ENCODE data around the gene AIFM3.
"Not testable (repeated sequence)": the region's sequence is repeated elsewhere in the genome, so short reads cannot be mapped to it uniquely, and the experiment has no call there.

The AIFM3 gene

DNA sequence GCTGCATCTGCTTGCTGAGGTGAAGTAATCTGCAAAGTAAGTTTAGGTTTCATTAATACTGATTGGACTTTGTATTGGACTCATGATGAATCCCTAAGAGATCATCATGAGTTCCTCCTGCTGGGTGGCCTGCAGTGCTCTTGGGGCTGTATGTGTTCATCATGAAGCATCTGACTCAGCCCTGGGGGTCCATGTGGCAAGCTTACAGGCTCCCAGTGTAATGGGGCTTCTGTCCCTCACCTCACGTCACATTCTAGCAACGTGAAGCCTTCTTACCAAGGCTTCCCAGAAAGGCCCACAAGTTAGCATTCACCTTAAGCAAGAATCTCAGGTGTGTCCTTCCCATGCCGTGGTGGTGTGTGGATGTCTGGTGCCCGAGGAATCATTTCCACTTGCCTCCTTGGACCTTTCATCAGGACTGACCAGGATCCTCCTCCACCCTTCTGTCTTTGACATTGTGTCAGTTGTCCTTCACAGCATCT lies 26.1 kb upstream of the AIFM3 start:
- no peak for DNase-seq (ENCODE audit: low read depth)

DNA sequence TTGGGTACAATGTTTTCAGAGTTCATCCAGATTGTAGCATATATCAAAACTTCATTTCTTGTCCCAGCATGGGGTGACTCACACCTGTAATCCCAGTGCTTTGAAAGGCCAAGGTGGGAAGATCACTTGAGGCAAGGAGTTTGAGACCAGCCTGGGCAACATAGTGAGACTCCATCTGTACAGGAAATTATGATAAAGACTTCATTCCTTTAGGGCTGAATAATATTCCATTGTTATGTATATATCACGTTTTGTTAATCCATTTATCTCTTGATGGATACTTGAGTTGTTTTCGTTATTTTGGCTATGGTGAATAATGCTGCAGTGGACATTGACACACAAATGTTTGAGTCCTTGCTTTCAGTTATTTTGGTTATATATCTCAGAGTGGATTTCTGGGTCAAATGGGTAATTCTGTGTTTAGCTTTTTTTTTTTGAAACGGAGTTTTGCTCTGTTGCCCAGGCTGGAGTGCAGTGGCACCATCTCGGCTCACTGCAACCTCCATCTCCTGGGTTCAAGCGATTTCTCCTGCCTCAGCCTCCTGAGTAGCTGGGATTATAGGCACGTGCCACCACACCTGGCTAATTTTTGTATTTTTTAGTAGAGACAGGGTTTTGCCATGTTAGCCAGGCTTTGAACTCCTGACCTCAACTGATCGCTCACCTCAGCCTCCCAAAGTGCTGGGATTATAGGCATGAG lies 24.7 kb upstream of the AIFM3 start:
- not testable (repeated sequence) for DNase-seq (ENCODE audit: low read depth)

DNA sequence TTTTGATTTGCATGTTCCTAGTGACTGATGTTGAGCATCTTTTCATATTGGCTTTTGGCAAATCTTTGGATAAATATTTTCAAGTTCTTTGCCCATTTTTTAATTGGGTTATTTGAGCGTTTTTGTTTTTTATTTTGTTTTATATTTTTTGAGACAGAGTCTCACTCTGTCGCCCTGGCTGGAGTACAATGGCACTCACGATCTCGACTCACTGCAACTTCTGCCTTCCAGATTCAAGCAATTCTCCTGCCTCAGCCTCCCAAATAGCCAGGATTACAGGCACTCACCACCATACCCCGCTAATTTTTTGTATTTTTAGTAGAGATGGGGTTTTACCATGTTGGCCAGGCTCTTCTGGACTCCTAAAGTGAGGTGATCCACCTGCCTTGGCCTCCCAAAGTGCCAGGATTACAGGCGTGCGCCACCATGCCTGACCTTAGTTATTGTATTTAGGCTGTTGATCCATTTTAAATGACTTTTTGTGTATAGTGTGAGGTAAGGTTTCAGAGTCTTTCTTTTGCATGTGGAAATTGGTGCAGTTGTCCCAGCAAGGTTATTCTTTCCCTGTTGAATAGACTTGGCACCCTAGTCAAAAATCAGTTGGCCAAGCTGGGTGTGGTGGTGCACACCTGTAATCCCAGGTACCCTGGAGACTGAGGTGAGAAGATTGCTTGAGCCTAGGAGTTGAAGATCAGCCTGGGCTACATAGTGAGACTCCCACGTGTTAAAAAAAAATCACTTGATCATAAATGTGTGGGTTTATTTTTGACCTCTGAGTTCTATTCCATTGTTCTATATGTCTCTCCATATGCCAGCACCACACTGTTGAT lies 23.7 kb upstream of the AIFM3 start:
- no peak for DNase-seq (ENCODE audit: low read depth)

GRCh38 chr22:20944042-20944441 lies 23.0 kb upstream of the AIFM3 start:
- DNase-seq (ENCODE audit: low read depth): no peak

- DNase-seq (ENCODE audit: low read depth): no peak
Measured at GRCh38 chr22:20945578-20945934, 21.5 kb upstream of the AIFM3 start.

GRCh38 chr22:20946080-20946986 lies 20.7 kb upstream of the AIFM3 start:
- DNase-seq (ENCODE audit: low read depth): no peak

DNA sequence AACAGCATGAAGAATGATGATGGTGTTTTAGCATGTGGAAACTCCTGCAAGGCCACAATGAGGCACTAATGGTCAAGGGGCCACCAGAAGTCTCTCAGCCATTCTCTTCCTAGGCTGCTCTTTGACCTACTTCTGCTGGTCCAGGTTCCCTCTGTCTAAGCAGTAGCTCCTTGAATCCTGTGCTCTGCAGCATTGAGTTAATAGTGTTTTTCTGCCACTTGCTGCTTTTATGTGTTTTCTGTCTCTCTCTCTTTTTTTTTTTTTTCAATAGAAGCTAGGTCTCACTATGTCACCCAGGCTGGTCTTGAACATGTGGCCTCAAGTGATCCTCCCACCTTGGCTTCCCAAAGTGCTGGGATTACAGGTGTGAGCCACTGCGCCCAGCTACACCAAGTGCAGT lies 20.1 kb upstream of the AIFM3 start:
- DNase-seq (ENCODE audit: low read depth): no peak

GRCh38 chr22:20948450-20948849 lies 18.6 kb upstream of the AIFM3 start:
- no peak for DNase-seq (ENCODE audit: low read depth)

GRCh38 chr22:20948989-20949388 lies 18.1 kb upstream of the AIFM3 start:
- no peak for DNase-seq (ENCODE audit: low read depth)

DNA sequence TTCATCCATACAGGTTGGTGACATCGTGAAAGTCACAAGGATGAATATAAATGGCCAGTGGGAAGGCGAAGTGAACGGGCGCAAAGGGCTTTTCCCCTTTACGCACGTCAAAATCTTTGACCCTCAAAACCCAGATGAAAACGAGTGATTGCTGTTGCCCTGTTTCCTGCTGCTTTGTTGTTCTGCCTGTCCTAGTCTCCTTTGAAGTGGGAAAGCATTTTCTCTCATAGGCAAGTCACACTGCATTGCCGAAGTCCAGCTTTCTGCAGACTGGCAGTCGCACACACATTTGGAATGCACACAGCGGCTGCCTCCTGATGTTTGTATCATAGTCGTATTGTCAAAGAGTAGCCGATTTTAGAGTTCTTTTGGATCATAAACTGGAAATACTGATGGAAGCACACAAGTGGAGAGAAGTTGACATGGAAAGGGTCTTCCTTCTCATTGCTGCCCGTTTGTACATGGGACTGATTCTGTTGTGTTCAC lies 17.3 kb upstream of the AIFM3 start:
- DNase-seq (ENCODE audit: low read depth): no peak

DNA sequence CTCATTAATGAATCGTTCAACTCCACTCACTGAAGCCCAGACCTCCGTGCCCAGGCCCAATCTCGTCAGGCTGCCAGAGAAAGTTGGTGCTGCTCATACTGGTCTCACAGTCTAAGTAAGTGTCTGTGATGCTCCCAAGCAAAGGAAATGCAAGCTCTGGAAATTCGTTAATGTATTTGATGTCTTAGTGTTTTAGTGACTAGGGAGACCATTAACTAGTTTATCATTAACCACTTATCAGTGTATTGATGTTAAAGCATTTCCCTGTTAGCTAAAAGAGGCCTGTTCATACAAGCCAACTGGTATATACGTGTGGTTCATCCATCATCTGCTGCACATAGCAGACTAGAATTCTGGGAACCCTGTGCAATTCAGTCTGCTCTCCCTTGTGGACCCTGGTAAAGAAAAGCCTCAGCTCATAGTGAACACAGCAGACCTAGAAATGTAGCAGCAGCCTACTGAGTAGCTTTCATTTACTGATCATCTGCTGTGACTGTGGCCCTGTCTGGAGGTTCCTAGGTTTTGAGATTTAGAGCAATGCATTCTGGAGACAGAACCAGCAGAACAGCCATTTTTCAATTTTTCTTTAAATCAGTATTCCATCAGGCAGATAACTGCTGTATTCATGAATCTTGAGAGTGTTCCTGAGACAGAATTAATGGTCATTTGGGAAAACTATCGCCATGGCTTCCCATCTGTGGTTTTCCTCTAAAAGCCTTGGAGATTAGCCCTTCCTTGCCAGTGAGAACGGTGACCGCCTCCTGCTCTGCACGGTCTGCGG lies 15.7 kb upstream of the AIFM3 start:
- no peak for DNase-seq (ENCODE audit: low read depth)

DNA sequence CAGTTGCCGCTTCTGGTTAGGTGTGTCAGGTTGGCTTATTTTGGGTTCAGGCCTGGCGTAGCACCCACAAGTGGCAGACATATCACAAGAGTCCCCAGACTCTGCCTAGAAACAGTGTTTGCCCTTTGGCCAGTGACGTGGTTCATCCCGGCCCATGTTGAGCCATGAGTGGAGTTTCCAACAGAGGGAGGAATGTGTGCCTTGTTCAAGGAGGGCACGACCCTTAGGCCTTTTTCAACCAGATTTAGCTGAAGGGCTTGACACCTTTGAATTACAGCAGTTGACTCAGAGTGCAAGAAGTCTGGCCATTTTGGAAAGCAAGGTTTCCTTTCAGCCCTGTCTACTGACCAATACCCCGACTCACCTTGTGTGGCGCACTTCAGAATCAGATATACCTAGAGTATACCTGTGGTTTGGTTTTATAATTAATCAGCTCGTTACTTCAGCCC lies 15.1 kb upstream of the AIFM3 start:
- no peak for DNase-seq (ENCODE audit: low read depth)

DNA sequence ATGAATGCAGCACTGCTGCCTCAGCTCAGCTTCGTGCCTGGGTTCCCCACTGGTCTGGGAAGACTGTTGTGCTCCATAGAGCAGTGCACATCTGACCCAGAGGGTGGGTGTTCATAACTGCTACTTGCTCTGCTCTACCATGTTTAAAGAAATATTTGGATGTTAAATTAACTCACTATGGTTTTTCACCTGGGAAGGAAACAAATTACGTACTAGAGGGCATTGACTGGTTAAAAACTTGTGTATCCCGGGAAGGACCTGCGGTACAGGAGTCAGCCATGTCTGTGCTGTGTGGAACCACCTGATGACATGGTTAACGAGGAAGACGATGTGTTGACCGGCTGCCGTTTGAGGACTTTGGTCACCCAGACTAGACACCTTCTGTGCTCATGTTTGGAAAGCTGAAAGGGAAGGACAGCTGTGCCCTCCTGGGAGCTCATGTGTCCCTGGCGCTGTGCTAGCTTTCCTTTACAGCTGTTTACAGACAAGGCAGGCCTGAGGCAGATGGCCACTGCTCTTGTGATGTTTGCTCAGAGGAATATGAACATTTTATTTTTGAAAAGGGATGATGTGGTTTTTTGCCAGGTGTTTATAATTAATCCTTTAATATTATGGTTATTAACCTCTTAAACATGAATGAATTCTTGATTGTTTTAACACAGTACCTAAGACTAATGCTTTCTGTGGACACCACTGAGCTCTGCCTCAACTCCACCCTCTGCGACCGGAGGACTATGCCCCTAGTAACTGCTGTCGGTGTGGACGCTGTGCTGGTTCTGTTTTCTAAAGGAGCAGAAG lies 14.3 kb upstream of the AIFM3 start:
- no peak for DNase-seq (ENCODE audit: low read depth)

- no peak for DNase-seq (ENCODE audit: low read depth)
Measured at GRCh38 chr22:20953342-20953608, 13.8 kb upstream of the AIFM3 start.

DNA sequence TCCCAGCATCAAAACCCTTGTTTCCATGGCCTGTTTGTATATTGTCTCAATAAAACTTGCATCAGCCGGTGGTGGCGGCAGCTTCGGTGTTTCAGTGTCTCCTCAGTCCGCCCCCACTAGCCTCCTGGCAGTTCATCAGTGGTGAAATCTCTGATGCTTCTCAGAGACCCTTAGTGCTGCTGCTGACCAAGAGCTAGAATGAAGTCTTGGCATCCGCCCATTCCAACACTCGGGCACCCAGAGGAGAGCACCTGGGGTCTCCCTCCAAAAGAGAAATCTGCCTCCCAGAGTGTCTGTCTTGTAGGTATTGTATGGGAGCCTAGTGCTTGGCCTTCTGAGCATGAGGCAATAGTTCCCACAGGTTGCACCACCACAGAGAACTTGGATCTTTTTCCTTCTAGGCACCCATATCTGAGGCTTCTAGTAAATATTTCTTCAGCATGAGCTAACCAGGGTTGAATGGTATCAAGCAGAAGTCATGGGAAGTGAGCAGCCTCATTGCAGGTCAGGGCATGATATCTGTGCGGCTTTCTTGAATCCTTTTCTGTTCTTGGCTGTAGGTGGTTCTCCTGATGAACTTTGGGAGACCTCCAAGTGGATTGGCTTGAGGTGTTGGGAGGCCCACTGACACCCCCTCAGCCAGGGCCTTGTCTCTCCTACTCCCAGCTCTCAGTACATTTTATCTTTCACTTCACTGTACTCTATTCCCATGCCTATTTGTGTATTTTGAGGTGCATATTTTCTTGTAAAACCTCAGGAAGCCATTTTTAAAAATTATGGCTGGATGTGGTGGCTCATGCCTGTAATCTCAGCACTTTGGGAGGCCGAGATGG lies 13.2 kb upstream of the AIFM3 start:
- DNase-seq (ENCODE audit: low read depth): no peak

DNA sequence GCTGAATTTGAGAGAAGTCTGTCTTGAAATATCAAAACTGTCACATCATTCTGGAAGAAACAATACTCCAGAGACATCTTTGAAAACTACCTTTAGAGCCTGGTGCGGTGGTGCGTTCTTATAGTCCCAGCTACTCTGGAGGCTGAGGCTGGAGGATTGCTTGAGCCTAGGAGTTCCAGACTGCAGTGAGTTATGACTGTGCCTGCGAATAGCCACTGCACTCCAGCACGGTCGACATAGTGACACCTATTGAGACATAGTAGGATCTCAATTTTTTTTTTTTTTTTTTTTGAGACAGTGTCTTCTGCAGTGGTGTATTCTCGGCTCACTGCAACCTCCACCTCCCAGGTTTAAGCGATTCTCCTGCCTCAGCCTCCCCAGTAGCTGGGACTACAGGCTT lies 11.5 kb upstream of the AIFM3 start:
- DNase-seq (ENCODE audit: low read depth): no peak

GRCh38 chr22:20956258-20957101 lies 10.6 kb upstream of the AIFM3 start:
- DNase-seq (ENCODE audit: low read depth): no peak

GRCh38 chr22:20957102-20957682 lies 9.9 kb upstream of the AIFM3 start:
- no peak for DNase-seq (ENCODE audit: low read depth)
